Stomach (tissue), 9 donors: Measurements from ENCODE around the gene KRTAP7-1. TPM values are rescaled to one million over a fixed set of nuclear protein-coding genes. Genes with fewer than 3 reads are reported as not detected.
A peak's percentile ranks its signal among the peaks of the same experiment; 100 is the strongest.

Experiments
- DNase-seq, 2 donors: peaks; one replicate each; pipeline versions ENCODE4 v3.0.0 to v3.0.0-alpha.2; 2013 to 2019
- H3K27ac ChIP-seq, 5 donors: fragments of 200-600 bp in 4 of 5; sonication (generic) in 4 of 5; one replicate each; pipeline ENCODE4 v1.5.1; 2013 to 2019; ENCODE audit warnings: mild to moderate bottlenecking in 1 of 5, moderate library complexity in 1 of 5
- H3K27me3 ChIP-seq, 3 donors: fragments of 200-600 bp; sonication (generic); one replicate each; pipeline ENCODE4 v1.5.1; 2017 to 2019; ENCODE audit warnings: mixed run types in 1 of 3
- H3K36me3 ChIP-seq, 4 donors: fragments of 200-600 bp; sonication (generic); 1 replicate in 3 of 4; 2 replicates in 1 of 4; pipeline ENCODE4 v1.5.1; 2016 to 2019
- H3K4me1 ChIP-seq, 4 donors: fragments of 200-600 bp; sonication (generic); one replicate each; pipeline ENCODE4 v1.5.1; 2016 to 2019
- H3K4me3 ChIP-seq, 4 donors: fragments of 200-600 bp; sonication (generic) in 3 of 4; one replicate each; pipeline ENCODE4 v1.5.1; 2016 to 2019; ENCODE audit warnings: mild to moderate bottlenecking in 1 of 4
- H3K9me3 ChIP-seq, 4 donors: fragments of 200-600 bp; sonication (generic); one replicate each; pipeline ENCODE4 v1.5.1; 2016 to 2019
- CTCF ChIP-seq, 7 experiments: fragments of 450-650 bp in 4 of 7; fragments of 200-600 bp in 3 of 7; sonication (generic) in 3 of 7; IDR thresholded peaks; one replicate each; pipeline ENCODE4 v1.5.1; 2016 to 2019; ENCODE audit warnings: antibody characterized with exemption in 7 of 7, control low read depth in 2 of 7, mild to moderate bottlenecking in 1 of 7
- EP300 ChIP-seq: sonication (generic); formaldehyde crosslinking; IDR thresholded peaks from one replicate; pipeline ENCODE4 v1.6.1; 2017; ENCODE audit warnings: antibody characterized with exemption
- POLR2A ChIP-seq, 4 donors: fragments of 450-650 bp; IDR thresholded peaks; one replicate each; pipeline ENCODE4 v1.6.1; 2016; ENCODE audit warnings: antibody characterized with exemption in 4 of 4, control low read depth in 2 of 4, mild to moderate bottlenecking in 1 of 4, moderate library complexity in 1 of 4
- POLR2AphosphoS5 ChIP-seq, 3 donors: sonication (generic); formaldehyde crosslinking; IDR thresholded peaks; one replicate each; pipeline ENCODE4 v1.6.1; 2016; ENCODE audit warnings: antibody characterized with exemption in 3 of 3
- WGBS, 5 donors: extraction: QIAGEN DNeasy Blood & Tissue Kit in 3 of 5; methylation state at CpG; one replicate each; pipeline versions ENCODE4 v1.1.5 to v1.1.7; 2013 to 2018; 5-methylcytosine and 5-hydroxymethylcytosine counted together
- intact Hi-C: fragments of 100-400 bp; cut with DNase I; formaldehyde crosslinking; loops from one replicate; pipeline ENCODE4 v1.15.1; 2023; ENCODE audit warnings: low total_unique reads
- polyA plus RNA-seq, 3 donors: library from polyadenylated mRNA; stranded (reverse); fragments of 200-250 nt; gene quantifications; one replicate each; pipeline ENCODE4 v1.2.3, GENCODE V29; 2013
- total RNA-seq, 5 donors: library from RNA; depleted of rRNA; stranded (reverse); fragments of >200 nt; gene quantifications; one replicate each; pipeline versions ENCODE4 v1.1.0 to v1.2.3, GENCODE V29; 2014 to 2016
- donor health status: healthy with polysubstance abuse.
- donor health status: Bipolar disorder and iron deficiency.
- donor health status: healthy.

The KRTAP7-1 gene
- total and polyA plus RNA-seq, 8 donors = not detected

- H3K36me3 ChIP-seq = no peaks in the 10 kb centered on the region
- intact Hi-C loops = no loop called here
- peaks cover 0 to 12% (median 0%) of the 10 kb centered on the region in 4 donors for H3K9me3 ChIP-seq
- H3K4me1 ChIP-seq = no peaks in the 10 kb centered on the region
- H3K27me3 ChIP-seq = no peaks in the 10 kb centered on the region
- H3K4me3 ChIP-seq = no peak overlapping the region
- peak in 1 of 2 donors; percentile 49 for DNase-seq
- no peak for TF ChIP-seq EP300
- no peak for TF ChIP-seq POLR2AphosphoS5 (IDR thresholded peaks at IDR 0.05)
- no peak for TF ChIP-seq POLR2A (IDR thresholded peaks at IDR 0.05)
- no peak for TF ChIP-seq CTCF (IDR thresholded peaks at IDR 0.05)
- no peak overlapping the region for H3K27ac ChIP-seq
- WGBS, 5 donors = 21 to 44% (median 27%) methylated on average over 5 of the region's 5 CpGs
These were observed 9.7 kb upstream of the KRTAP7-1 start for GRCh38 chr21:30839304-30839703.

GRCh38 chr21:30838536-30838935 lies 9.0 kb upstream of the KRTAP7-1 start:
- Histone ChIP-seq H3K27me3 (no peaks in the 10 kb centered on the region), H3K9me3 (peaks cover 0 to 12% (median 0%) of the 10 kb centered on the region in 4 donors), H3K36me3 (no peaks in the 10 kb centered on the region), H3K4me3 (no peak overlapping the region), H3K4me1 (no peaks in the 10 kb centered on the region), H3K27ac (no peak overlapping the region)
- intact Hi-C loops = no loop called here
- DNase-seq = no peak
- 85 to 96% (median 93%) methylated on average over 6 of the region's 6 CpGs for WGBS, 5 donors
- TF ChIP-seq POLR2AphosphoS5 (IDR thresholded peaks at IDR 0.05) (no peak), CTCF (IDR thresholded peaks at IDR 0.05) (no peak), EP300 (no peak), POLR2A (IDR thresholded peaks at IDR 0.05) (no peak)

GRCh38 chr21:30831194-30831765 lies 1.7 kb upstream of the KRTAP7-1 start:
- Histone ChIP-seq H3K36me3 (no peaks in the 10 kb centered on the region), H3K27ac (no peak overlapping the region), H3K9me3 (peaks cover 0 to 7% (median 3%) of the 10 kb centered on the region in 4 donors), H3K4me3 (no peak overlapping the region), H3K4me1 (no peaks in the 10 kb centered on the region), H3K27me3 (no peaks in the 10 kb centered on the region)
- intact Hi-C loops = no loop called here
- DNase-seq = peak in 1 of 2 donors; percentile 10
- 35 to 42% (median 39%) methylated on average over 6 of the region's 6 CpGs for WGBS, 5 donors
- peak in 2 of 7 experiments; percentile 15 to 27 for TF ChIP-seq CTCF (IDR thresholded peaks at IDR 0.05)
- TF ChIP-seq POLR2AphosphoS5 (IDR thresholded peaks at IDR 0.05) = no peak

- intact Hi-C loops = no loop called here
- WGBS, 5 donors = 50 to 60% (median 54%) methylated on average over 7 of the region's 7 CpGs
- H3K4me1 ChIP-seq = no peaks in the 10 kb centered on the region
- no peaks in the 10 kb centered on the region for H3K27me3 ChIP-seq
- no peak overlapping the region for H3K4me3 ChIP-seq
- no peak overlapping the region for H3K27ac ChIP-seq
- peaks cover 0 to 5% (median 0%) of the 10 kb centered on the region in 4 donors for H3K9me3 ChIP-seq
- DNase-seq = no peak
- H3K36me3 ChIP-seq = no peaks in the 10 kb centered on the region
- TF ChIP-seq CTCF (IDR thresholded peaks at IDR 0.05) = no peak
- TF ChIP-seq EP300 = no peak
- TF ChIP-seq POLR2A (IDR thresholded peaks at IDR 0.05) = no peak
- TF ChIP-seq POLR2AphosphoS5 (IDR thresholded peaks at IDR 0.05) = no peak
These were observed 10.5 kb downstream of the KRTAP7-1 start for GRCh38 chr21:30818837-30819610.
